Hepatocyte (in vitro differentiated cells): ENCODE data around the gene CGAS. TPM values are rescaled to one million over a fixed set of nuclear protein-coding genes. Genes with fewer than 3 reads are reported as not detected.

Source experiments
- DNase-seq: peaks from one replicate; pipeline ENCODE4 v3.0.0-alpha.2; 2016; ENCODE audit warnings: low spot score
- H2AFZ ChIP-seq: fragments of 200-600 bp; sonication (generic); 2 replicates; pipeline ENCODE4 v1.6.0; 2016; ENCODE audit warnings: antibody characterized with exemption, mild to moderate bottlenecking
- H3K27ac ChIP-seq: fragments of 200-600 bp; sonication (generic); 2 replicates; pipeline ENCODE4 v1.5.1; 2016; ENCODE audit warnings: mild to moderate bottlenecking
- H3K27me3 ChIP-seq: fragments of 200-600 bp; sonication (generic); 2 replicates; pipeline ENCODE4 v1.6.1; 2016
- H3K36me3 ChIP-seq: fragments of 200-600 bp; sonication (generic); replicated peaks from 2 replicates; pipeline ENCODE4 v1.5.1; 2016; ENCODE audit warnings: low read depth; ENCODE audit not compliant: insufficient read depth
- H3K4me1 ChIP-seq: fragments of 200-600 bp; sonication (generic); 2 replicates; pipeline ENCODE4 v1.5.1; 2016; ENCODE audit warnings: mild to moderate bottlenecking, moderate library complexity; ENCODE audit not compliant: insufficient read depth
- H3K4me2 ChIP-seq: fragments of 200-600 bp; sonication (generic); 2 replicates; pipeline ENCODE4 v1.6.0; 2016
- H3K4me3 ChIP-seq: fragments of 200-600 bp; sonication (generic); 2 replicates; pipeline ENCODE4 v1.5.1; 2016; ENCODE audit warnings: mild to moderate bottlenecking
- H3K79me2 ChIP-seq: fragments of 200-600 bp; sonication (generic); 2 replicates; pipeline ENCODE4 v1.6.0; 2017; ENCODE audit warnings: mild to moderate bottlenecking
- H3K9me2 ChIP-seq: fragments of 200-600 bp; sonication (generic); replicated peaks from 2 replicates; pipeline ENCODE4 v1.6.0; 2017; ENCODE audit warnings: mild to moderate bottlenecking; ENCODE audit not compliant: insufficient read depth
- H3K9me3 ChIP-seq: fragments of 200-600 bp; sonication (generic); 2 replicates; pipeline ENCODE4 v1.5.1; 2016; ENCODE audit warnings: low read depth, mild to moderate bottlenecking
- H4K20me1 ChIP-seq: fragments of 200-600 bp; sonication (generic); 2 replicates; pipeline ENCODE4 v1.6.0; 2016; ENCODE audit warnings: mild to moderate bottlenecking; ENCODE audit not compliant: insufficient read depth, poor library complexity, severe bottlenecking
- EZH2 ChIP-seq: fragments of 200-600 bp; sonication (generic); IDR thresholded peaks from 2 replicates; pipeline ENCODE4 v1.6.1; 2016; ENCODE audit warnings: antibody characterized with exemption, mild to moderate bottlenecking, borderline replicate concordance
- EZH2phosphoT487 ChIP-seq: fragments of 200-600 bp; sonication (generic); IDR thresholded peaks from one replicate; pipeline ENCODE4 v1.6.1; 2018; ENCODE audit warnings: antibody characterized with exemption, mild to moderate bottlenecking, low read depth, moderate library complexity; ENCODE audit not compliant: unreplicated experiment, severe bottlenecking
- WGBS: methylation state at CpG from one replicate; pipeline ENCODE4 v1.1.6; 2016; ENCODE audit warnings: low lambda C conversion rate; ENCODE audit errors: missing lambda C conversion rate; 5-methylcytosine and 5-hydroxymethylcytosine counted together
- polyA plus RNA-seq: library from polyadenylated mRNA; unstranded; fragments of >200 nt; fragmentation: Nextera tagmentation; extraction: Ambion mirVana; gene quantifications from 2 replicates; pipeline ENCODE4 v1.2.1, GENCODE V29; 2016
- total RNA-seq: library from RNA; depleted of rRNA; stranded (reverse); fragments of >200 nt; gene quantifications from 2 replicates; pipeline ENCODE4 v1.2.3, GENCODE V29; 2014
- TF ChIP-seq, protein P1 (sequence below): fragments of 200-600 bp; sonication (generic); IDR thresholded peaks from 2 replicates; pipeline ENCODE4 v1.5.1; 2016; ENCODE audit warnings: antibody characterized with exemption, mild to moderate bottlenecking; ENCODE audit not compliant: poor library complexity

Gene CGAS
- total and polyA plus RNA-seq, 2 experiments from 2014 or later = 0.35 to 0.50 TPM

DNA sequence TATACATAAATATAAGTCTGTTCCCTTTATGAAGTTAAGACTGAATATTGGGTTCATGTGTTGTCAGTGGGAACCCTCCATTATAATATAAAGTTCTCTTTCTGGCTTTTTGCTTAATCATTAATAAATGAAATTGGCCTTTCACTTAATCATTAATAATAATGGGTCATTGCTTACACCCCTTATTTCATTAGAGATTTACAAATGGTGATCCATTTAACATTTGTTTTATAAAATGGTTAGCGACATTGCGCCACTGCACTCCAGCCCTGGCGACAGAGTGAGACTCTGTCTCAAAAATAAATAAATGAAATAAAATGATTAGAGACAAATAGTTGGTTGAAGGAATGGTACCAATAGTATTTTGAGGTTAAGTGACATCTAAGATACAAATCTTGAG, 39.0 kb downstream of the CGAS start:
- no peak overlapping the region for H3K4me2 ChIP-seq
- no peak for DNase-seq
- H3K36me3 ChIP-seq = no peaks in the 10 kb centered on the region
- H3K27ac ChIP-seq = no peak overlapping the region
- H3K27me3 ChIP-seq = no peaks in the 10 kb centered on the region
- no peaks in the 10 kb centered on the region for H3K4me1 ChIP-seq
- H3K4me3 ChIP-seq = no peak overlapping the region
- no peaks in the 10 kb centered on the region for H3K9me3 ChIP-seq
- H4K20me1 ChIP-seq = no peaks in the 10 kb centered on the region
- TF ChIP-seq, protein P1, sequence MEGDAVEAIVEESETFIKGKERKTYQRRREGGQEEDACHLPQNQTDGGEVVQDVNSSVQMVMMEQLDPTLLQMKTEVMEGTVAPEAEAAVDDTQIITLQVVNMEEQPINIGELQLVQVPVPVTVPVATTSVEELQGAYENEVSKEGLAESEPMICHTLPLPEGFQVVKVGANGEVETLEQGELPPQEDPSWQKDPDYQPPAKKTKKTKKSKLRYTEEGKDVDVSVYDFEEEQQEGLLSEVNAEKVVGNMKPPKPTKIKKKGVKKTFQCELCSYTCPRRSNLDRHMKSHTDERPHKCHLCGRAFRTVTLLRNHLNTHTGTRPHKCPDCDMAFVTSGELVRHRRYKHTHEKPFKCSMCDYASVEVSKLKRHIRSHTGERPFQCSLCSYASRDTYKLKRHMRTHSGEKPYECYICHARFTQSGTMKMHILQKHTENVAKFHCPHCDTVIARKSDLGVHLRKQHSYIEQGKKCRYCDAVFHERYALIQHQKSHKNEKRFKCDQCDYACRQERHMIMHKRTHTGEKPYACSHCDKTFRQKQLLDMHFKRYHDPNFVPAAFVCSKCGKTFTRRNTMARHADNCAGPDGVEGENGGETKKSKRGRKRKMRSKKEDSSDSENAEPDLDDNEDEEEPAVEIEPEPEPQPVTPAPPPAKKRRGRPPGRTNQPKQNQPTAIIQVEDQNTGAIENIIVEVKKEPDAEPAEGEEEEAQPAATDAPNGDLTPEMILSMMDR = no peak
- no peak for TF ChIP-seq EZH2
- 97% methylated on average over 3 of the region's 3 CpGs for WGBS
- no peak overlapping the region for H2AFZ ChIP-seq
- H3K9me2 ChIP-seq = no peaks in the 10 kb centered on the region
- H3K79me2 ChIP-seq = no peaks in the 10 kb centered on the region

GRCh38 chr6:73409395-73409794, 42.7 kb downstream of the CGAS start:
- 75% methylated on average over 1 of the region's 1 CpG for WGBS
- no peaks in the 10 kb centered on the region for H4K20me1 ChIP-seq
- no peak overlapping the region for H2AFZ ChIP-seq
- no peak overlapping the region for H3K4me2 ChIP-seq
- no peak for DNase-seq
- TF ChIP-seq, protein P1 = no peak
- TF ChIP-seq EZH2phosphoT487 (no peak), EZH2 (no peak)
- no peaks in the 10 kb centered on the region for H3K9me3 ChIP-seq
- no peaks in the 10 kb centered on the region for H3K79me2 ChIP-seq
- no peak overlapping the region for H3K27ac ChIP-seq
- H3K4me3 ChIP-seq = no peak overlapping the region
- no peaks in the 10 kb centered on the region for H3K9me2 ChIP-seq
- no peaks in the 10 kb centered on the region for H3K36me3 ChIP-seq
- H3K27me3 ChIP-seq = no peaks in the 10 kb centered on the region
- no peaks in the 10 kb centered on the region for H3K4me1 ChIP-seq

GRCh38 chr6:73400656-73401055, 51.4 kb downstream of the CGAS start:
- no peak for DNase-seq
- Histone ChIP-seq H3K79me2 (no peaks in the 10 kb centered on the region), H4K20me1 (no peaks in the 10 kb centered on the region), H3K27ac (no peak overlapping the region), H3K9me3 (no peaks in the 10 kb centered on the region), H3K4me3 (no peak overlapping the region), H2AFZ (no peak overlapping the region), H3K4me1 (no peaks in the 10 kb centered on the region), H3K9me2 (no peaks in the 10 kb centered on the region), H3K36me3 (no peaks in the 10 kb centered on the region), H3K27me3 (no peaks in the 10 kb centered on the region), H3K4me2 (no peak overlapping the region)
- no peak for TF ChIP-seq EZH2phosphoT487
- TF ChIP-seq, protein P1 = no peak
- no peak for TF ChIP-seq EZH2

- no peak for TF ChIP-seq EZH2phosphoT487
- TF ChIP-seq EZH2 = no peak
- TF ChIP-seq, protein P1 = no peak
- no peaks in the 10 kb centered on the region for H3K4me1 ChIP-seq
- no peak overlapping the region for H2AFZ ChIP-seq
- no peaks in the 10 kb centered on the region for H3K79me2 ChIP-seq
- no peaks in the 10 kb centered on the region for H3K36me3 ChIP-seq
- no peak for DNase-seq
- no peaks in the 10 kb centered on the region for H3K9me3 ChIP-seq
- H3K4me2 ChIP-seq = no peak overlapping the region
- H3K27me3 ChIP-seq = no peaks in the 10 kb centered on the region
- no peak overlapping the region for H3K27ac ChIP-seq
- H3K4me3 ChIP-seq = no peak overlapping the region
- no peaks in the 10 kb centered on the region for H3K9me2 ChIP-seq
- H4K20me1 ChIP-seq = no peaks in the 10 kb centered on the region
- 94% methylated on average over 10 of the region's 10 CpGs for WGBS
These were observed 56.2 kb downstream of the CGAS start for GRCh38 chr6:73395875-73396274.
